ENCODE measurements around the gene AACS. TPM values are rescaled to one million over a fixed set of nuclear protein-coding genes. Genes with fewer than 3 reads are reported as not detected.
"Not testable (repeated sequence)": the region's sequence is repeated elsewhere in the genome, so short reads cannot be mapped to it uniquely, and the experiment has no call there.

The AACS gene
- polyA plus RNA-seq, 4 donors, result 16.8 to 25.9 (median 22.3) TPM

GRCh38 chr12:125121106-125121505 is 55.9 kb downstream of the AACS start:
- no peak for DNase-seq (ENCODE audit: low read depth in 4 of 4, low spot score in 3 of 4)

GRCh38 chr12:125122668-125123067 is 57.4 kb downstream of the AACS start:
- no peak for DNase-seq (ENCODE audit: low read depth in 4 of 4, low spot score in 3 of 4)

- DNase-seq (ENCODE audit: low read depth in 4 of 4, low spot score in 3 of 4), result no peak
Measured at GRCh38 chr12:125124320-125124966, 59.2 kb downstream of the AACS start.

- no peak for DNase-seq (ENCODE audit: low read depth in 4 of 4, low spot score in 3 of 4)
Measured at GRCh38 chr12:125125271-125125670, 60.0 kb downstream of the AACS start.

- DNase-seq (ENCODE audit: low read depth in 4 of 4, low spot score in 3 of 4), result no peak
Measured at GRCh38 chr12:125128439-125129178, 63.4 kb downstream of the AACS start.

- no peak for DNase-seq (ENCODE audit: low read depth in 4 of 4, low spot score in 3 of 4)
Measured at GRCh38 chr12:125129179-125129571, 63.9 kb downstream of the AACS start.

- no peak for DNase-seq (ENCODE audit: low read depth in 4 of 4, low spot score in 3 of 4)
Measured at GRCh38 chr12:125129591-125130255, 64.5 kb downstream of the AACS start.

- no peak for DNase-seq (ENCODE audit: low read depth in 4 of 4, low spot score in 3 of 4)
Measured at GRCh38 chr12:125131958-125132357, 66.7 kb downstream of the AACS start.

- no peak for DNase-seq (ENCODE audit: low read depth in 4 of 4, low spot score in 3 of 4)
Measured at GRCh38 chr12:125132698-125133400, 67.6 kb downstream of the AACS start.

GRCh38 chr12:125133616-125134015 is 68.4 kb downstream of the AACS start:
- no peak for DNase-seq (ENCODE audit: low read depth in 4 of 4, low spot score in 3 of 4)

- no peak for DNase-seq (ENCODE audit: low read depth in 4 of 4, low spot score in 3 of 4)
Measured at GRCh38 chr12:125134576-125134975, 69.3 kb downstream of the AACS start.

GRCh38 chr12:125135906-125136305 is 70.7 kb downstream of the AACS start:
- no peak for DNase-seq (ENCODE audit: low read depth in 4 of 4, low spot score in 3 of 4)

GRCh38 chr12:125136702-125137101 is 71.5 kb downstream of the AACS start:
- no peak for DNase-seq (ENCODE audit: low read depth in 4 of 4, low spot score in 3 of 4)

GRCh38 chr12:125137766-125138344 is 72.6 kb downstream of the AACS start:
- DNase-seq (ENCODE audit: low read depth in 4 of 4, low spot score in 3 of 4), result no peak

GRCh38 chr12:125140279-125141209 is 75.3 kb downstream of the AACS start:
- DNase-seq (ENCODE audit: low read depth in 4 of 4, low spot score in 3 of 4), result no peak

- not testable (repeated sequence) for DNase-seq (ENCODE audit: low read depth in 4 of 4, low spot score in 3 of 4)
Measured at GRCh38 chr12:125141210-125141573, 76.0 kb downstream of the AACS start.

- DNase-seq (ENCODE audit: low read depth in 4 of 4, low spot score in 3 of 4), result no peak
Measured at GRCh38 chr12:125142601-125143000, 77.4 kb downstream of the AACS start.

GRCh38 chr12:125143491-125143890 is 78.3 kb downstream of the AACS start:
- no peak for DNase-seq (ENCODE audit: low read depth in 4 of 4, low spot score in 3 of 4)

GRCh38 chr12:125145196-125145595 is 80.0 kb downstream of the AACS start:
- no peak for DNase-seq (ENCODE audit: low read depth in 4 of 4, low spot score in 3 of 4)

- DNase-seq (ENCODE audit: low read depth in 4 of 4, low spot score in 3 of 4), result no peak
Measured at GRCh38 chr12:125148316-125148715, 83.1 kb downstream of the AACS start.

Data from left renal pelvis (tissue), 4 donors.